Psoas muscle (tissue), 8 donors: Measurements from ENCODE around the gene ZAP70. TPM values are rescaled to one million over a fixed set of nuclear protein-coding genes. Genes with fewer than 3 reads are reported as not detected.
A peak's percentile ranks its signal among the peaks of the same experiment; 100 is the strongest.

ENCODE experiments used
- ATAC-seq, 4 donors: fragments of 200-7000 bp; cut with Tn5 transposase; one replicate each; pipeline ENCODE4 v1.9.1; 2020; ENCODE audit warnings: moderate library complexity in 3 of 4, mild to moderate bottlenecking in 2 of 4
- DNase-seq, 2 donors: peaks; one replicate each; pipeline ENCODE4 v3.0.0-alpha.2; 2020
- H3K27ac ChIP-seq: fragments of 200-600 bp; one replicate; pipeline ENCODE4 v1.8.0; 2022
- H3K27me3 ChIP-seq, 3 donors: fragments of 200-600 bp in 1 of 3; one replicate each; pipeline versions ENCODE4 v1.6.1 to v1.8.0; 2013 to 2022; ENCODE audit warnings: low read length in 2 of 3, mild to moderate bottlenecking in 2 of 3, moderate library complexity in 1 of 3; ENCODE audit not compliant: insufficient read depth in 3 of 3
- H3K36me3 ChIP-seq, 2 donors: fragments of 200-600 bp in 1 of 2; one replicate each; pipeline versions ENCODE4 v1.6.1 to v1.8.0; 2013 to 2022; ENCODE audit warnings: low read depth in 1 of 2, mild to moderate bottlenecking in 1 of 2, moderate library complexity in 1 of 2; ENCODE audit not compliant: insufficient read depth in 1 of 2
- H3K4me1 ChIP-seq: fragments of 200-600 bp; one replicate; pipeline ENCODE4 v1.8.0; 2022
- H3K4me3 ChIP-seq: fragments of 200-600 bp; one replicate; pipeline ENCODE4 v1.8.0; 2022; ENCODE audit warnings: mild to moderate bottlenecking
- H3K9me3 ChIP-seq: fragments of 200-600 bp; one replicate; pipeline ENCODE4 v1.8.0; 2022
- WGBS, 3 donors: extraction: QIAGEN DNeasy Blood & Tissue Kit; methylation state at CpG; one replicate each; pipeline versions ENCODE4 v1.1.6 to v1.1.7; 2013; 5-methylcytosine and 5-hydroxymethylcytosine counted together
- intact Hi-C, 2 donors: fragments of 100-400 bp; cut with DNase I; formaldehyde crosslinking; loops; one replicate each; pipeline versions ENCODE4 v1.11.0 to v1.14.2; 2022
- polyA plus RNA-seq, 3 donors: library from polyadenylated mRNA; stranded (reverse); fragments of 200-250 nt; gene quantifications; one replicate each; pipeline ENCODE4 v1.2.3, GENCODE V29; 2013
- total RNA-seq, 4 donors: library from RNA; stranded (reverse); fragmentation: NEBNext Ultra II Directional in 2 of 4; extraction: Animal tissue kit (Norgen Biotek cat#: 25700) in 2 of 4; gene quantifications; one replicate each; pipeline versions ENCODE4 v1.2.1 to v1.2.4, GENCODE V29; 2021 to 2023
- TF ChIP-seq, protein P1 (sequence below): fragments of 200-600 bp; IDR thresholded peaks from one replicate; pipeline ENCODE4 v1.8.0; 2022; ENCODE audit warnings: antibody characterized with exemption
- donor health status: healthy with polysubstance abuse.
- donor health status: DM: no; HTN: no; CAD: no; lungs with moderate emphysema.
- donor health status: Bipolar disorder and iron deficiency.
- donor health status: healthy.
- donor health status: DM: yes; HTN: yes; CAD: no.
- donor health status: DM: no; HTN: no; CAD: no.
- donor health status: DM: no; HTN: no; CAD: no.
- donor health status: DM: yes; HTN: yes; CAD: no.

ZAP70 gene
- total and polyA plus RNA-seq, 7 donors: 0.40 to 1.2 (median 0.74) TPM

DNA sequence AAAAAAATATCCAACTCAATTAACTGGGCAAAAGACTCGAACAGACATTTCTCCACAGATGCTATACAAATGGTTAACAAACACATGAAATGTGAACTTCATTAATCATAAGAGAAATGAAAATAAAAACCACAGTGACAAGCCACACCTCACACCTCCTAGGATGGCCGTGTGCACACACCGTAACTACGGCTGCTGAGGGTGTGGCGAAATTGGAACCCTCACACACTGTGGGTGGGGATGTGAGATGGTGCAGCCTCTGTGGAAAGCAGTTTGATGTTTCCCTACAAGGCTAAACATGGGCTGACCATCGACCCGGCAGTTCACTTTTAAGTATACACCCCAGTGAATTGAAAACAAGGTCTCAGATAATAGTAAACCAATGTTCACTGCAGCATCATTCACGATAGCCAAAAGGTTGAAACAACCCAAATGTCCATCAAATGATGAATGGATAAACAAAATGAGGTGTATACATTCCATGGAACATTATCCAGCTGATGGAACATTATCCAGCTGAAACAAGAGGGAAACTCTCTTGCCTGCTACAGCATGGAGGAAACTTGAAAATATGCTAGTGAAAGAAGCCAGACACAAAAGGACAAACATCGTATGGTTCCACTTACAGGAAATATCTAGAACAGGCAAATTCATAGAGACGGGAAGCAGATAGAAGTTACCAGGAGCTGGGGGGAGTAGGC lies 32.2 kb downstream of the ZAP70 start:
- WGBS, 3 donors: 62 to 74% (median 68%) methylated on average over 10 of the region's 10 CpGs
- Histone ChIP-seq H3K4me3 (no peak overlapping the region), H3K4me1 (no peaks in the 10 kb centered on the region), H3K9me3 (no peaks in the 10 kb centered on the region), H3K36me3 (peaks cover 0 to 6% of the 10 kb centered on the region in 2 donors), H3K27ac (no peak overlapping the region), H3K27me3 (no peaks in the 10 kb centered on the region)
- DNase-seq (no peak), ATAC-seq (no peak)
- TF ChIP-seq, protein P1, sequence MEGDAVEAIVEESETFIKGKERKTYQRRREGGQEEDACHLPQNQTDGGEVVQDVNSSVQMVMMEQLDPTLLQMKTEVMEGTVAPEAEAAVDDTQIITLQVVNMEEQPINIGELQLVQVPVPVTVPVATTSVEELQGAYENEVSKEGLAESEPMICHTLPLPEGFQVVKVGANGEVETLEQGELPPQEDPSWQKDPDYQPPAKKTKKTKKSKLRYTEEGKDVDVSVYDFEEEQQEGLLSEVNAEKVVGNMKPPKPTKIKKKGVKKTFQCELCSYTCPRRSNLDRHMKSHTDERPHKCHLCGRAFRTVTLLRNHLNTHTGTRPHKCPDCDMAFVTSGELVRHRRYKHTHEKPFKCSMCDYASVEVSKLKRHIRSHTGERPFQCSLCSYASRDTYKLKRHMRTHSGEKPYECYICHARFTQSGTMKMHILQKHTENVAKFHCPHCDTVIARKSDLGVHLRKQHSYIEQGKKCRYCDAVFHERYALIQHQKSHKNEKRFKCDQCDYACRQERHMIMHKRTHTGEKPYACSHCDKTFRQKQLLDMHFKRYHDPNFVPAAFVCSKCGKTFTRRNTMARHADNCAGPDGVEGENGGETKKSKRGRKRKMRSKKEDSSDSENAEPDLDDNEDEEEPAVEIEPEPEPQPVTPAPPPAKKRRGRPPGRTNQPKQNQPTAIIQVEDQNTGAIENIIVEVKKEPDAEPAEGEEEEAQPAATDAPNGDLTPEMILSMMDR: no peak
- intact Hi-C loops: no loop called here

DNA sequence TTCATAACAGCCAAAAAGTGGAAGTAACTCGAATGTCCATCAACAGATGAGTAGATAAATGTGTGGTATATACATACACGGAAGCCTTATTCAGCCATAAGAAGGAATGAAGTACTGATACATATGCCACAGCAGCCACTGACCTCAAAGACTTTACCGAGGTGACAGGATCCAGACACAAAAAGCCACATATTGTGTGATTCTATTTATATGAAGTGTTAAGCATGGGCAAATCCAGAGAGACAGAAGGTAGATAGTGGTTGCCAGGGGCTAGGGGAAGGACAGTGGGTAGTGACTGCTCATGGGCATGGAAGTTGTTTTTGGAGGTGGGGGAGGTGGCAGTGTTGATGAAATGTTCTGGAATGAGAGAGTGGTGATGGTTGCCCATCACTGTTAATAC lies 33.9 kb downstream of the ZAP70 start:
- no peak overlapping the region for H3K27ac ChIP-seq
- WGBS, 3 donors: 49 to 65% (median 54%) methylated on average over 3 of the region's 3 CpGs
- DNase-seq: no peak

DNA sequence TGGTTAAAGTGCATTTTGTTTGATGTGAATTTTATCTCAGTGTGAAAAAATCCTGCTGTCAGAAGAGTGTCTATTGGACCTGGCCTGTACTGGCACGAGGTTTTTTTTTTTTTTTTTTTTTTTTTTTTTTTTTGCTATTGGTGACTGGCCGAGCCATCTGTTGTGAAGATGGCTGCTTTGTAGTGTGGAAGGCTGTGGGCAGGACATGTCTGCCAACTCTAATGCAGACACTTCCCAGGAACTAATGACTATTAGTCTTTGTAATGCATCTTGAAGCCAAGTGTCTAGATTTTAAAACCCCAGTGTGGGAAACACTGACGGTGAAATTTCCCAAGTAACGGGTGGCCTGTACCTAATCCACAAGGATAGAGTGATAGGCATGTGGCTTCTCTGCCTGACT lies 34.3 kb downstream of the ZAP70 start:
- 51 to 71% (median 56%) methylated on average over 4 of the region's 4 CpGs for WGBS, 3 donors
- H3K27me3 ChIP-seq: no peaks in the 10 kb centered on the region
- no peak overlapping the region for H3K27ac ChIP-seq
- peak in 3 of 4 donors; percentile 21 to 54 (median 44) for ATAC-seq
- TF ChIP-seq, protein P1: no peak
- intact Hi-C loops: no loop called here
- H3K4me3 ChIP-seq: no peak overlapping the region
- H3K36me3 ChIP-seq: peaks cover 0 to 23% of the 10 kb centered on the region in 2 donors
- DNase-seq: no peak
- H3K9me3 ChIP-seq: no peaks in the 10 kb centered on the region
- H3K4me1 ChIP-seq: no peaks in the 10 kb centered on the region

More for the DNA sequence above, 33.9 kb downstream of the ZAP70 start:
- Histone ChIP-seq H3K4me1 (no peaks in the 10 kb centered on the region), H3K36me3 (peaks cover 0 to 19% of the 10 kb centered on the region in 2 donors), H3K27me3 (no peaks in the 10 kb centered on the region), H3K4me3 (no peak overlapping the region), H3K9me3 (no peaks in the 10 kb centered on the region)
- peak in 1 of 4 donors; percentile 3 for ATAC-seq
- TF ChIP-seq, protein P1: no peak
- intact Hi-C loops: no loop called here

DNA sequence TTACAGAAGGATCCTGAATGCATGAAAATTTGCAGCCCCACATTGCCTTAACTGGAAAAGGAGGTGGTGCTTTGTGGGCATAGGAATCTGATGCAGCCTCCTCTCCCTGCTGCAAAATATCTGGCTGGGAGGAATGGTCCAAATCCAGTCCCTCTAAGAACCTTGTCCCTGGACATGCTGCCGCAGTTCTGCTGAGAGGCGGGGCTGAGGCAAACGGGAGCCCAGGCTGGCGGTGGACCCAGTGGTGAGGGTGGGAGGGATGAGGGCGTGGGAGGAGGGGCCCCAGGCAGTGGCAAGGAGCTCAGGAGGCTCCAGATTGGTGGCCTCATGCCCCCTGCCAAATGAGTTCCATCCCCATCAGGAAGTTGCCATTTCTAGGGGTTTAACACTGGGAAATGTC lies 36.2 kb downstream of the ZAP70 start:
- ATAC-seq (peak in 1 of 4 donors; percentile 33), DNase-seq (no peak)
- H3K27ac ChIP-seq: no peak overlapping the region
- H3K27me3 ChIP-seq: no peaks in the 10 kb centered on the region
- WGBS, 3 donors: 24 to 43% (median 37%) methylated on average over 5 of the region's 5 CpGs
- peaks cover 0 to 39% of the 10 kb centered on the region in 2 donors for H3K36me3 ChIP-seq
- H3K4me3 ChIP-seq: no peak overlapping the region
- no peaks in the 10 kb centered on the region for H3K9me3 ChIP-seq
- intact Hi-C loops: no loop called here
- H3K4me1 ChIP-seq: no peaks in the 10 kb centered on the region
- TF ChIP-seq, protein P1: no peak

DNA sequence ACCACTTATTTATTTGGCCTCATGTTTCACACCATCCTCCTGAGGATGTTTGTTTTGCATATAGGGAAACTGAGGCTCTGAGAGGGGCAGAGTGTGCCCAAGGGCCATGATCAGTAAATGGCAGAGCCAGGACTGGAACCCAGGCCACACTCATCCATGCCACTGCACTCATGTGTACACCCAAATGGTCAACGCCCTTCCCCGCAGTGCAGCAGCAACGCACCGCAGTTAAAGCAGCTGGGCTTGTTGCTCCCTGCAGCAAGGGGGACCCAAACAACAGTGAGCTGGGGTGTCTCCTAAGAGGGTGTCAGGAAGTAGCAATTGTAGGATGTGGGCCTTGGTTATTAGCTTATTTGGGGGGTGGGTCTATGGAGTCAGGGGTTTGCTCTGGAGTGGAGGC lies 36.6 kb downstream of the ZAP70 start:
- H3K9me3 ChIP-seq: no peaks in the 10 kb centered on the region
- no peaks in the 10 kb centered on the region for H3K4me1 ChIP-seq
- H3K27ac ChIP-seq: no peak overlapping the region
- intact Hi-C loops: no loop called here
- 93 to 98% (median 96%) methylated on average over 4 of the region's 4 CpGs for WGBS, 3 donors
- no peaks in the 10 kb centered on the region for H3K27me3 ChIP-seq
- peaks cover 0 to 43% of the 10 kb centered on the region in 2 donors for H3K36me3 ChIP-seq
- ATAC-seq (no peak), DNase-seq (no peak)
- TF ChIP-seq, protein P1: no peak
- no peak overlapping the region for H3K4me3 ChIP-seq
